HepG2 (cell line): Measurements from ENCODE around the gene NPAS2. TPM values are rescaled to one million over a fixed set of nuclear protein-coding genes. Genes with fewer than 3 reads are reported as not detected.

Source experiments
- ARHGAP35 ChIP-seq: sonication (generic); formaldehyde crosslinking; IDR thresholded peaks from 2 replicates; pipeline ENCODE4 v1.9.0; 2022; ENCODE audit warnings: mild to moderate bottlenecking, inconsistent platforms, moderate library complexity, missing genetic modification reagents, borderline replicate concordance
- ARNT2 ChIP-seq: sonication (generic); formaldehyde crosslinking; IDR thresholded peaks from 2 replicates; pipeline ENCODE4 v1.8.0; 2022; ENCODE audit warnings: mild to moderate bottlenecking, low read depth, missing genetic modification reagents, moderate library complexity
- DMAP1 ChIP-seq: IDR thresholded peaks from 2 replicates; pipeline ENCODE4 v1.6.1; 2016
- DPF2 ChIP-seq: sonication (generic); formaldehyde crosslinking; IDR thresholded peaks from 2 replicates; pipeline ENCODE4 v1.4.0; 2020; ENCODE audit warnings: mild to moderate bottlenecking, low read depth, missing genetic modification reagents, borderline replicate concordance
- HMG20B ChIP-seq: conservative IDR thresholded peaks from 2 replicates; pipeline ENCODE4 v1.6.1; 2016; ENCODE audit warnings: missing genetic modification reagents, missing compliant biosample characterization
- SATB2 ChIP-seq: sonication (generic); formaldehyde crosslinking; IDR thresholded peaks from 2 replicates; pipeline ENCODE4 v1.5.0; 2020; ENCODE audit warnings: missing genetic modification reagents
- SKI ChIP-seq: fragments of 450-650 bp; IDR thresholded peaks from one replicate; pipeline ENCODE4 v1.6.1; 2018; ENCODE audit warnings: mild to moderate bottlenecking; ENCODE audit not compliant: partially characterized antibody
- TMF1 ChIP-seq: sonication (generic); formaldehyde crosslinking; IDR thresholded peaks from 2 replicates; pipeline ENCODE4 v1.8.1; 2022; ENCODE audit warnings: low read depth, missing genetic modification reagents
- TP53 ChIP-seq: sonication (generic); formaldehyde crosslinking; conservative IDR thresholded peaks from 2 replicates; pipeline ENCODE4 v1.4.0; 2020; ENCODE audit warnings: missing genetic modification reagents
- TSC22D2 ChIP-seq: sonication (generic); formaldehyde crosslinking; IDR thresholded peaks from 2 replicates; pipeline ENCODE4 v1.5.1; 2020; ENCODE audit warnings: missing genetic modification reagents, mild to moderate bottlenecking, borderline replicate concordance
- ZNF234 ChIP-seq: sonication (generic); formaldehyde crosslinking; conservative IDR thresholded peaks from 2 replicates; pipeline ENCODE4 v1.5.1; 2020; ENCODE audit warnings: mild to moderate bottlenecking, missing genetic modification reagents
- ZNF724P ChIP-seq: sonication (generic); formaldehyde crosslinking; IDR thresholded peaks from 2 replicates; pipeline ENCODE4 v1.8.0; 2022; ENCODE audit warnings: missing genetic modification reagents, borderline replicate concordance
- ZSCAN31 ChIP-seq: sonication (generic); formaldehyde crosslinking; IDR thresholded peaks from 2 replicates; pipeline ENCODE4 v1.5.0; 2020; ENCODE audit warnings: low read depth, mild to moderate bottlenecking, missing genetic modification reagents
- polyA plus RNA-seq, 8 experiments: library from polyadenylated mRNA; depleted of rRNA in 3 of 8; stranded (reverse) in 7 of 8; unstranded in 1 of 8; fragments of >200 nt; fragmentation: Illumina TruSeq in 4 of 8; extraction: Trizol in 4 of 8; gene quantifications; 2 replicates each; pipeline versions ENCODE4 v1.2.1 to v1.2.3, GENCODE V29; 2011 to 2016; ENCODE audit warnings: low read depth in 4 of 8, missing spikeins in 1 of 8, mixed read lengths in 1 of 8; ENCODE audit not compliant: insufficient read depth in 1 of 8
- total RNA-seq, 5 experiments: library from RNA; depleted of rRNA; stranded (reverse); fragments of >200 nt; fragmentation: Illumina TruSeq; extraction: Trizol; gene quantifications; 2 replicates each; pipeline ENCODE4 v1.2.3, GENCODE V29; 2016; ENCODE audit warnings: low read depth in 1 of 5
- TF ChIP-seq, protein P1 (sequence below), 2 experiments: sonication (generic) in 1 of 2; formaldehyde crosslinking in 1 of 2; IDR thresholded peaks; 2 replicates each; pipeline versions ENCODE4 v1.4.0 to v1.6.1; 2016 to 2020; ENCODE audit warnings: borderline replicate concordance in 1 of 2, low read depth in 1 of 2, mild to moderate bottlenecking in 1 of 2, missing genetic modification reagents in 1 of 2
- TF ChIP-seq, protein P2 (sequence below): sonication (generic); formaldehyde crosslinking; IDR thresholded peaks from 2 replicates; pipeline ENCODE4 v1.5.0; 2020; ENCODE audit warnings: missing genetic modification reagents, mild to moderate bottlenecking, borderline replicate concordance
- TF ChIP-seq, protein P3 (sequence below): IDR thresholded peaks from 2 replicates; pipeline ENCODE4 v1.6.1; 2012; ENCODE audit warnings: low read depth, low read length, improper control_type of control experiment
- TF ChIP-seq, protein P4 (sequence below): sonication (generic); formaldehyde crosslinking; IDR thresholded peaks from 2 replicates; pipeline ENCODE4 v1.5.1; 2020; ENCODE audit warnings: mild to moderate bottlenecking, missing genetic modification reagents, moderate library complexity
- TF ChIP-seq, protein P5 (sequence below): sonication (generic); formaldehyde crosslinking; IDR thresholded peaks from 2 replicates; pipeline ENCODE4 v1.4.0; 2020; ENCODE audit warnings: mild to moderate bottlenecking, missing genetic modification reagents

Gene NPAS2
- total and polyA plus RNA-seq, 2 of the 13 experiments (the other 11 are each of a cell fraction or from before 2014, with no cell fraction given), result 14.8 to 37.5 TPM

DNA sequence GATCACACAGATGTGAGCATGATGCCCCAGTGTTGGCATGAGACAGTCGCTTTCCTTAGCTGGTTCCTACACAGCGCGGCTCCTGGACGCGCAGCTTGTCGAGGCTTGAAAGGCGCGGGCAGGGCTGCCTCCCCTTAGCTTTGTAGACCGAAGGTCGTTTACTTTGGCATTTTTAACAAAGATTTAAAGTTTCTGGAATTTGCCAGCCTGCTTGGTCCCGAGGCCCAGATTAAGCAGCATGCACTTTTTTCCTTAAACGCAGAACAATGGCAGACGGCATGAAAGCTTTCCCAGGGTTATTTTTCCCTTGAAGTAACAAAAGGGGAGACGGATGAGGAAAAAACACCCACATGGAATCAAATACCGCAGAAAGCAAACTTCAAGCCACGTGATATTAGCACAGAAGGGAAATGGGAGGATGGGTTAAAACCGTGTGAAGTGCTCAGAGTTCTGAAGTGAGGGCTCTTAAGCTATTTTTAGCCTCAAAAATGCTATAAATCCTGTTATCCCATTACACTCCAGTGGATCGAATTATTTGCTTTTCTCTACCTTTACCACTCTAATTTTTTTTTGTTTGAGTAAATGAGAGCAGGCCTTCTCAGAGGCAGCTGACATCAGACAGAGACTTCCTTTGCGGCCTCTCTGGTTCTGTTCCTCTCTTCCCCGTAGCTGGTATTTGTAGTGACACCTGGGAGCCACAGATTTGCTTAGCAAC lies 55.7 kb downstream of the NPAS2 start (continued):
- TF ChIP-seq, protein P1, sequence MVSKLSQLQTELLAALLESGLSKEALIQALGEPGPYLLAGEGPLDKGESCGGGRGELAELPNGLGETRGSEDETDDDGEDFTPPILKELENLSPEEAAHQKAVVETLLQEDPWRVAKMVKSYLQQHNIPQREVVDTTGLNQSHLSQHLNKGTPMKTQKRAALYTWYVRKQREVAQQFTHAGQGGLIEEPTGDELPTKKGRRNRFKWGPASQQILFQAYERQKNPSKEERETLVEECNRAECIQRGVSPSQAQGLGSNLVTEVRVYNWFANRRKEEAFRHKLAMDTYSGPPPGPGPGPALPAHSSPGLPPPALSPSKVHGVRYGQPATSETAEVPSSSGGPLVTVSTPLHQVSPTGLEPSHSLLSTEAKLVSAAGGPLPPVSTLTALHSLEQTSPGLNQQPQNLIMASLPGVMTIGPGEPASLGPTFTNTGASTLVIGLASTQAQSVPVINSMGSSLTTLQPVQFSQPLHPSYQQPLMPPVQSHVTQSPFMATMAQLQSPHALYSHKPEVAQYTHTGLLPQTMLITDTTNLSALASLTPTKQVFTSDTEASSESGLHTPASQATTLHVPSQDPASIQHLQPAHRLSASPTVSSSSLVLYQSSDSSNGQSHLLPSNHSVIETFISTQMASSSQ (IDR thresholded peaks at IDR 0.05; ENCODE audit: low read depth), result 0 out of 2 replicates have a peak, but pooled peaks have one; percentile 10
- TF ChIP-seq, protein P1 (CRISPR knock-in tag; IDR thresholded peaks at IDR 0.05; ENCODE audit: borderline replicate concordance), result no peak
- TF ChIP-seq TMF1 (CRISPR knock-in tag) (no peak), DPF2 (CRISPR knock-in tag) (no peak), DMAP1 (CRISPR knock-in tag) (peak; percentile 50; the same call in 1 of the 2 replicates), ARNT2 (CRISPR knock-in tag) (peak; percentile 34; the same call in 1 of the 2 replicates), TP53 (0 out of 2 replicates have a peak, but pooled peaks have one; percentile 24), ZSCAN31 (CRISPR knock-in tag) (0 out of 2 replicates have a peak, but pooled peaks have one; percentile 50), ZNF234 (CRISPR knock-in tag) (0 out of 2 replicates have a peak, but pooled peaks have one; percentile 64), TSC22D2 (CRISPR knock-in tag) (peak; percentile 22; the same call in 1 of the 2 replicates), ARHGAP35 (no peak), SATB2 (CRISPR knock-in tag) (0 out of 2 replicates have a peak, but pooled peaks have one; percentile 24), HMG20B (CRISPR knock-in tag) (0 out of 2 replicates have a peak, but pooled peaks have one; percentile 18), SKI (peak; percentile 16), ZNF724P (peak; percentile 81; the same call in 1 of the 2 replicates)
- TF ChIP-seq, protein P2, sequence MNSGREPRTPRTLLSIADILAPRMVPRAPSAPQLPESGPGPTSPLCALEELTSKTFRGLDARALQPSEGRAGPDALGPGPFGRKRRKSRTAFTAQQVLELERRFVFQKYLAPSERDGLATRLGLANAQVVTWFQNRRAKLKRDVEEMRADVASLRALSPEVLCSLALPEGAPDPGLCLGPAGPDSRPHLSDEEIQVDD (CRISPR knock-in tag), result no peak
- TF ChIP-seq, protein P3, sequence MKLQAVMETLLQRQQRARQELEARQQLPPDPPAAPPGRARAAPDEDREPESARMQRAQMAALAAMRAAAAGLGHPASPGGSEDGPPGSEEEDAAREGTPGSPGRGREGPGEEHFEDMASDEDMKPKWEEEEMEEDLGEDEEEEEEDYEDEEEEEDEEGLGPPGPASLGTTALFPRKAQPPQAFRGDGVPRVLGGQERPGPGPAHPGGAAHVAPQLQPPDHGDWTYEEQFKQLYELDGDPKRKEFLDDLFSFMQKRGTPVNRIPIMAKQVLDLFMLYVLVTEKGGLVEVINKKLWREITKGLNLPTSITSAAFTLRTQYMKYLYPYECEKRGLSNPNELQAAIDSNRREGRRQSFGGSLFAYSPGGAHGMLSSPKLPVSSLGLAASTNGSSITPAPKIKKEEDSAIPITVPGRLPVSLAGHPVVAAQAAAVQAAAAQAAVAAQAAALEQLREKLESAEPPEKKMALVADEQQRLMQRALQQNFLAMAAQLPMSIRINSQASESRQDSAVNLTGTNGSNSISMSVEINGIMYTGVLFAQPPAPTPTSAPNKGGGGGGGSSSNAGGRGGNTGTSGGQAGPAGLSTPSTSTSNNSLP, result peak; percentile 10; the same call in 1 of the 2 replicates
- TF ChIP-seq, protein P4, sequence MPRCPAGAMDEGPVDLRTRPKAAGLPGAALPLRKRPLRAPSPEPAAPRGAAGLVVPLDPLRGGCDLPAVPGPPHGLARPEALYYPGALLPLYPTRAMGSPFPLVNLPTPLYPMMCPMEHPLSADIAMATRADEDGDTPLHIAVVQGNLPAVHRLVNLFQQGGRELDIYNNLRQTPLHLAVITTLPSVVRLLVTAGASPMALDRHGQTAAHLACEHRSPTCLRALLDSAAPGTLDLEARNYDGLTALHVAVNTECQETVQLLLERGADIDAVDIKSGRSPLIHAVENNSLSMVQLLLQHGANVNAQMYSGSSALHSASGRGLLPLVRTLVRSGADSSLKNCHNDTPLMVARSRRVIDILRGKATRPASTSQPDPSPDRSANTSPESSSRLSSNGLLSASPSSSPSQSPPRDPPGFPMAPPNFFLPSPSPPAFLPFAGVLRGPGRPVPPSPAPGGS, result no peak; the same call in 1 of the 2 replicates
- TF ChIP-seq, protein P5, sequence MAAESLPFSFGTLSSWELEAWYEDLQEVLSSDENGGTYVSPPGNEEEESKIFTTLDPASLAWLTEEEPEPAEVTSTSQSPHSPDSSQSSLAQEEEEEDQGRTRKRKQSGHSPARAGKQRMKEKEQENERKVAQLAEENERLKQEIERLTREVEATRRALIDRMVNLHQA (CRISPR knock-in tag), result no peak
